Measurements from ENCODE around the gene PREB.
A peak's percentile ranks its signal among the peaks of the same experiment; 100 is the strongest.

PREB gene

GRCh38 chr2:27134781-27135477 lies 493 bp upstream of the PREB start:
- no peak for DNase-seq (ENCODE audit: low read depth)
- no peak for TF ChIP-seq CTCF (IDR thresholded peaks at IDR 0.05; ENCODE audit: control insufficient read depth, extremely low read depth, insufficient read depth)
- H3K4me3 ChIP-seq (ENCODE audit: low read depth, low read length), result peak overlapping the region; percentile 96; the same call in 1 of the 2 replicates

DNA sequence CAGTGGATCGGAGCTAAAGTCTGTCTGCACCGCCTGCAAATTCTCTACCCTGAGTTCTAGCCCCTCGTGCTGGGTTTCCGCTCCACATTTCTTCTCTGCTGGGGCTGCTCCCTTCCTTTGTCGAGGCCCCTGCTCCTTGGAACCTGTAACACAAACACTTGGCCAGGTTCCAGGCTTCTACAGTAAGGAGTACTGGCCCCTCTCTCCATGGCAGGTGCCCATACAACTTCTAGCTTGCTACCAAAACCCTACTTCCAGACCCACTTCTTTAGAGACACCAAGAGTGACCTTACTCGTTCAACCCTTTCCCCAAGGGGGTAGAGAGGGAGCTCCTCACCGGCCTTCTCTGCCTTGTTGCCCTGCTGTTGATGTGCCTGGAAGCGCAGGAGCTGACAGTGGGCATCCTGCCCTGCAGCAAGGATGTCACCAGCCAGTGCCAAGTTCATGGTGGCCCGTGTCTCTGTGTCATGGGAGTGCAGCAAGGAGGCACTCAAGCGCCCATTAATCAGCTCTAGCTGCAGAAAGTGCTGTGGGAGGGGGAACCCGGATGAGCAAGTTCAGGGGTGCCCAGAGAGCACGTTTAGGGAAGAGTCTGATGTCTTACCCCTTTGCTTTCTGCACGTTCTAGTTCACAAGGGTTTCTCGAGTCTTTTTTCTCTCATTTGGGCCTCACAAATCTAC lies 1.1 kb downstream of the PREB start:
- no peak for DNase-seq (ENCODE audit: low read depth)
- TF ChIP-seq CTCF (IDR thresholded peaks at IDR 0.05; ENCODE audit: control insufficient read depth, extremely low read depth, insufficient read depth), result no peak
- peak overlapping the region; percentile 96 for H3K4me3 ChIP-seq (ENCODE audit: low read depth, low read length)

DNA sequence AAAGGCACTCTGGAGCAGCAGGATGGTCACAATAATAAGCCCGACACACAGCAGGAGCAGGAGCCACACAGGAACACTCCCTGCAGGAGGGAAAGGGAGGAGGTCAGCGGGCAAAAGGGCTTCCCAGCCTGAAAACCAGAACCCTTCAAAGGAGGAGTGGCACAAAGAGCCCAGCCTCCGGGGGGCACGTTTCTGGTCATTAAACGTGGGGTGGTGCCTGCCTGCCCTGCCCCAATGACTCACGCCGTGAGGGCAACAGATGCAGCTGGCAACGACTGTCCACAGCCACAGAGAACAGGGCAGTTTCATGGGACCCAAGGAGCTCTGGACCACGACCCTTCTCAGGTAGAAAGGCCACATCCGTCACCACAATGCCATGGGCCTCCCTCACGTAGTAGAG lies 3.0 kb downstream of the PREB start:
- TF ChIP-seq CTCF (IDR thresholded peaks at IDR 0.05; ENCODE audit: control insufficient read depth, extremely low read depth, insufficient read depth), result no peak
- no peak for DNase-seq (ENCODE audit: low read depth)
- no peak overlapping the region for H3K4me3 ChIP-seq (ENCODE audit: low read depth, low read length)

DNA sequence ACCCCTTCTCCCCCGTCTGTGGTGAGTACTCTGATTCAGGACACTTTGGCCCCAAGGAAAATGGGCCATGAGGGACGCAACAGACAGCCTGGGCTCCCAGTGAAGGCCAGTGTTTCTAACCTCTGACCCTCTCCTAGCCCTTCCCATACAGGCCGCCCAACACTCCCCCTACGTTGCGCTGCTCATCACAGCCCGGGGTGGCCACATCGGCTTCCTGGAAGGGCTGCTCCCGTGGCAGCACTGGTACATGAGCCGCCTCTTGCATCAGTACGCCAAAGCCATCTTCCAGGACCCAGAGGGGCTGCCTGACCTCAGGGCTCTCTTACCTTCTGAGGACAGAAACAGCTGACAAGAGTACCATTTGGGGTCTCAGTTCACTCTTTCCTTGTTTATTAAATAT lies 4.0 kb downstream of the PREB start:
- TF ChIP-seq CTCF (IDR thresholded peaks at IDR 0.05; ENCODE audit: control insufficient read depth, extremely low read depth, insufficient read depth), result no peak

DNA sequence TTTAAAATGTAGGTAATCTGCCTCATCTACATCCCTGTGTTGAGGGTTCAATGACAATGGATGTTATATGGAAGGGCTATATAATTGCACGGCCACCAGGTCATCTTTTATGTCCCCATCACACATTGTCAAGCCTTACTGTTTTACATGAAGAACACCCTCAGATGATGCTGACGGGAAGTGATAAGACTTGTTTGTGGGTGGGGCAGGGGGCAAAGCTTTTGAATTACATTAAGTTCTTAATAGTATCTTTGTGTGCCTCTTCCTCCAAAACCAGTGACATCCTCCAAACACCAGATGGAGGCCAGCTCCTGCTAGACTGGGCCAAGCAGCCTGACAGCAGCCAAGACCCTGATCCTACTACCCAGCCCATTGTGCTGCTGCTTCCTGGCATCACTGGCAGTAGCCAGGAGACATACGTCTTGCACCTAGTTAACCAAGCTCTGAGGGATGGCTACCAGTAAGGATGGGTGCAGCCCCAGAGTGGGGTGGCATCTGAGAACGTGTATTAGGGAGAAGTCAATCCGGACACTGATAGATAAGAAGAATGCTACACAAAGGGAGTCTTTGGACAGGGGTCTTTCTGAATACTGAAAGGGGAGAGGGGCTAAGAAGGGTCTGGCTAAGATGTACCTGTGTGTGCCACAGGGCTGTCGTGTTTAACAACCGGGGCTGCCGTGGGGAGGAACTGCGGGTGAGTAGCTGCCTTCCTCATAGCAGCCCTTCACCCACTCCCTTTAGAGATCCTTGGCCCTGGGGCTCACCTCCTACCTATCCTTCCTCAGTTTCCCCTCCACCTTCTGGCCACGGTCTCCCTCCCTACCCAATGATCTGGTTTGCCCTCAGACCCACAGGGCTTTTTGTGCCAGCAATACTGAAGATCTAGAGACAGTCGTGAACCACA lies 5.5 kb downstream of the PREB start:
- DNase-seq (ENCODE audit: low read depth), result no peak
- no peak for TF ChIP-seq CTCF (IDR thresholded peaks at IDR 0.05; ENCODE audit: control insufficient read depth, extremely low read depth, insufficient read depth)
- H3K4me3 ChIP-seq (ENCODE audit: low read depth, low read length), result no peak overlapping the region

More for the DNA sequence above, 4.0 kb downstream of the PREB start:
- no peak overlapping the region for H3K4me3 ChIP-seq (ENCODE audit: low read depth, low read length)
- no peak for DNase-seq (ENCODE audit: low read depth)

GRCh38 chr2:27127883-27128667 lies 6.4 kb downstream of the PREB start:
- no peak for DNase-seq (ENCODE audit: low read depth)
- TF ChIP-seq CTCF (IDR thresholded peaks at IDR 0.05; ENCODE audit: control insufficient read depth, extremely low read depth, insufficient read depth), result no peak
- H3K4me3 ChIP-seq (ENCODE audit: low read depth, low read length), result no peak overlapping the region

All from LNCaP clone FGC (cell line).